ENCODE data around the gene URB2.

DNA sequence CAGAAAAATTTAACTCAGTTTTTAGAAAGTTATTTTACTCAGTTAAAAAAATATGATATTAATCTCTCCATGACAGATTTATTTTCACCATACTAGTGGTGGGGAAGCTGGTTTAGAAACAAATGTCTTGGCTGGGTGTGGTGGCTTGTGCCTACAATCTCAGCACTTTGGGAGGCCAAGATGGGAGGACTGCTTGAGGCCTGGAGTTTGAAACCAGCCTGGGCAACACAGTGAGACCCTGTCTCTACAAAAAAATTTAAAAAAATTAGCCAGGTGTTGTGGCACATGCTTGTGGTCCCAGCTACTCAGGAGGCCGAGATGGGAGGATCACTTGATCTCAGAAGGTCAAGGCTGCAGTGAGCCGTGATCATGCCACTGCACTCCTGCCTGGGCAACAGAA, 17.5 kb upstream of the URB2 start:
- TF ChIP-seq, protein P1, sequence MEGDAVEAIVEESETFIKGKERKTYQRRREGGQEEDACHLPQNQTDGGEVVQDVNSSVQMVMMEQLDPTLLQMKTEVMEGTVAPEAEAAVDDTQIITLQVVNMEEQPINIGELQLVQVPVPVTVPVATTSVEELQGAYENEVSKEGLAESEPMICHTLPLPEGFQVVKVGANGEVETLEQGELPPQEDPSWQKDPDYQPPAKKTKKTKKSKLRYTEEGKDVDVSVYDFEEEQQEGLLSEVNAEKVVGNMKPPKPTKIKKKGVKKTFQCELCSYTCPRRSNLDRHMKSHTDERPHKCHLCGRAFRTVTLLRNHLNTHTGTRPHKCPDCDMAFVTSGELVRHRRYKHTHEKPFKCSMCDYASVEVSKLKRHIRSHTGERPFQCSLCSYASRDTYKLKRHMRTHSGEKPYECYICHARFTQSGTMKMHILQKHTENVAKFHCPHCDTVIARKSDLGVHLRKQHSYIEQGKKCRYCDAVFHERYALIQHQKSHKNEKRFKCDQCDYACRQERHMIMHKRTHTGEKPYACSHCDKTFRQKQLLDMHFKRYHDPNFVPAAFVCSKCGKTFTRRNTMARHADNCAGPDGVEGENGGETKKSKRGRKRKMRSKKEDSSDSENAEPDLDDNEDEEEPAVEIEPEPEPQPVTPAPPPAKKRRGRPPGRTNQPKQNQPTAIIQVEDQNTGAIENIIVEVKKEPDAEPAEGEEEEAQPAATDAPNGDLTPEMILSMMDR (IDR thresholded peaks at IDR 0.05), result no peak
- no peak for TF ChIP-seq POLR2AphosphoS5 (IDR thresholded peaks at IDR 0.05)
- no peak for TF ChIP-seq POLR2A (IDR thresholded peaks at IDR 0.05)
- TF ChIP-seq EP300 (IDR thresholded peaks at IDR 0.05; ENCODE audit: low read depth), result no peak
